AG09309 (cell line): ENCODE measurements around the gene NSMCE1.

Experiments
- DNase-seq: peaks from one replicate; pipeline ENCODE4 v3.0.0-alpha.2; 2010; ENCODE audit warnings: low read depth
- H3K4me3 ChIP-seq: 2 replicates; pipeline ENCODE4 v1.5.1; 2011; ENCODE audit warnings: mild to moderate bottlenecking, low read depth, low read length, moderate library complexity; ENCODE audit not compliant: control insufficient read depth
- CTCF ChIP-seq: IDR thresholded peaks from 2 replicates; pipeline ENCODE4 v1.5.1; 2011; ENCODE audit warnings: mild to moderate bottlenecking, low read depth, low read length, inconsistent platforms; ENCODE audit not compliant: insufficient read depth, control insufficient read depth; ENCODE audit errors: missing control alignments

NSMCE1 gene

GRCh38 chr16:27175888-27176287, 92.7 kb downstream of the NSMCE1 start:
- no peak for DNase-seq
- TF ChIP-seq CTCF = no peak
- no peak overlapping the region for H3K4me3 ChIP-seq
